Glomerular visceral epithelial cell (primary cell): ENCODE results near the gene LATS1.
"Not testable (repeated sequence)": the region's sequence is repeated elsewhere in the genome, so short reads cannot be mapped to it uniquely, and the experiment has no call there.

Experiments
- DNase-seq: peaks from one replicate; pipeline ENCODE4 v3.0.0-alpha.2; 2016; ENCODE audit errors: extremely low spot score

LATS1 gene

DNA sequence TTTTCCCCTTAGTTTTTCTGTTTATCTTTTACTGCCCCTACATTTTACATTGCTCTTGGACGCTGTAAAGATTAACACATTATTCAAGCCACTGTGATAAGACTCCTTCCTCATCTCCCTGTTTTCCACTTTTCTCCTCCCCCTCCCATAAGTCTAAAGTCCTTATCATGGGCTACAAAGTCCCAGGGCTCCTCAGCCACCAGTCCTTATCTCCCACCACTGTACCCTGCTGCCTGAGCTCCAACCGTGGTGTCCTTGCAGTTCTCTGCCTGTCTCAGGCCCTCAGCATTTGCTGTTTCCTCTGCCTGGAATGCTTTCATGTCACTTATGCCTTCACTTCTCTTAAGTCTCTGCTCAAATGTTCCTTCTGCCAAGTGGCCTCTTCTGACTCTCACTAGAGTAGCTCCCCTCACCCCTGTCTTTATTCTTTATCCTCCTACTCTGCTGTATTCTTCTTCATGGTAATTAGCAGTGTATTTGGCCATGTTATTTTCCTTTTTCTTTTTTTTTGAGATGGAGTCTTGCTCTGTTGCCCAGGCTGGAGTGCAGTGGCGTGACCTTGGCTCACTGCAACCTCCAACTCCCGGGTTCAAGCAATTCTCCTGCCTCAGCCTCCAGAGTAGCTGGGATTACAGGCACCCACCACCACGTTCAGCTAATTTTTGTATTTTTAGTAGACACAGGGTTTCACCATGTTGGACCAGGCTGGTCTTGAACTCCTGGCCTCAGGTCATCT, 10.8 kb upstream of the LATS1 start:
- DNase-seq, result no peak

- no peak for DNase-seq
These were observed 10.0 kb upstream of the LATS1 start for GRCh38 chr6:149727793-149728498.

DNA sequence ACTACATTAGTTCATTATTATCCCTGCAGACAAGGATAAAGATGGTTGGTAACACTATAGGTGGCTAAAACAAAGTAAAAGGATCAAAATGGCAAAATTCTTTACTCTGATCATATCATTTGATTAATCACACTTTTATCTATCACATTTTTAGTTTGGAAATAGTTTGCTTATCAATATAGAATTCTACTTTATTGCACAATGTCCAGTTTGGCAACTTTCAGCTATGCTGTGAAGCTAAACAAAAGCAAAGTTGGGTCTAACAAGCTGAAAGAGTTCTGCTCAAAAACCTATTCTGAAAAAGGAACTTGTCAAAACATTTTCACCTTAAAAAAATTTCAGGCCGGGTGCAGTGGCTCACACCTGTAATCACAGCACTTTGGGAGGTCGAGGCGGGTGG, 7.9 kb upstream of the LATS1 start:
- no peak for DNase-seq

- DNase-seq, result peak; percentile 58
These were observed 6.0 kb upstream of the LATS1 start for GRCh38 chr6:149723771-149724417.

DNA sequence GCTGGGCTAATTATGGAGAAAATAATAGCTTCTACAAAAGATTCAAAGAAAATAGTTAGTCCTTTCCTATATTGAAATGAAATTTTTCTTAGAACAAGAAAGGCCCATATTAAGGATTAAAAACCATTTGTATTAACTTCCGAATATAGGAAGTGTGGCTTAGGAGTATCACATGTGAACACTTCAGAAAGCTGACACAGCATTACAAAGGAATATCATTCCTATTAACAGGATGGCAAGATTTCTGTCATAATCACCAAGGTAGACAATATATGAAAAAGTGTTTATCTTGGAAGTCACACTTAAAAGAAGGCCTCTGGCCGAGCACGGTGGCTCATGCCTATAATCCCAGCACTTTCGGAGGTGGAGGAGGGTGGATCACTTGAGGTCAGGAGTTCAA, 5.4 kb upstream of the LATS1 start:
- no peak for DNase-seq

GRCh38 chr6:149719531-149719930, 1.6 kb upstream of the LATS1 start:
- DNase-seq, result no peak

GRCh38 chr6:149717255-149717587, 680 bp downstream of the LATS1 start:
- no peak for DNase-seq

DNA sequence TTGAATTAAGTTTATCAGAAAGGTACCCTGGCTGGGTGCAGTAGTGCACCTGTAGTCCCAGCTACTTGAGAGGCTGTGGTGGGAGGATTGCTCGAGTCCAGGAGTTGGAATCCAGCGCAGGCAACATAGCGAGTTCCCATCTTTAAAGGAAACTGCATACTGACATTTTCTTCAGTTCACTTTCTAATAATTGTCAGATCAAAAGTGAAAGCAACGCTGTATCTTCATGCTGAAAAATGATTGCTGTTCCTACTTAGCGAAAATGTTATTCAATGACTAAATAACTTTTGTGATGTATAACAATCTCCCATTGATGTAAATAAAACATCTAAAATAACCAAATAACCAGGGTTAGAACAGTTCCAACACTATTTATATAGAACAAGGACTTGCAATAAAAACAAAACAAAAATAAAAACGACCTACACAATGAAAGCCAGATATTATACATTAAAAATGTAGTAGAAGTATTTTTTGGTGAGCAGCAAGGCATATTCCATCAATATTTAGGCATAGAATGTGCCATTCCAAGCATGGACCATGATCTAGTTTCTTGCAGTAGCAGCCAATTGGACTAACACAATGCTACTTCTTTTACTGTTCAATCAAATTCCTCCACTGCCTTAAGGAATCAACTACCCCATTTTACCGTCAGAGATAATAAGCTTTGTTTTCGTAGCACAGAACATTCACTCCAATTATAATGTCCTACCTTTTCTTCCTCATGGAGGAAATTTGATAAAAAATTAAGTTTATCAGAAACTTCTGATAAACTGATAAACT, 1.5 kb downstream of the LATS1 start:
- DNase-seq, result no peak

- no peak for DNase-seq
These were observed 3.5 kb downstream of the LATS1 start for GRCh38 chr6:149714442-149714841.

GRCh38 chr6:149711711-149712110, 6.2 kb downstream of the LATS1 start:
- DNase-seq, result no peak

DNA sequence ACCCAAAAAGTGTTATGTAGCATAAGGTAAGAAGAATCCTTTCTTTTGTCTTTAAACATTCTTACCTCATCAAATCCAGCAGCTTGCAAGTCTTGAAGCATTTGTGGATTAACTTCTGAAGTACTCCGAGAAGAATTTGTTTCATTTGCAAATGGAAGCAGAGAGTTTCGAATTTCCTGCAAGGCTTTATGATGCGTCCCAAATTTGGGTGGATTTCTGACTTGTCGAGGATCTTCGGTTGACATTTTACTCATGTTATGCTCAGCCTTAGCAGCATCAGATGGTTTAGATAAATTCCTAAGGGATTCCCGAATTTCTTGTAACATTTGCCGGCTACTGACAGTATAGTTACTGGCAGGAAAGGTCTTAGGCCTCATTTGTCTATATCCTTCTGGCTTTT, 16.2 kb downstream of the LATS1 start:
- no peak for DNase-seq

DNA sequence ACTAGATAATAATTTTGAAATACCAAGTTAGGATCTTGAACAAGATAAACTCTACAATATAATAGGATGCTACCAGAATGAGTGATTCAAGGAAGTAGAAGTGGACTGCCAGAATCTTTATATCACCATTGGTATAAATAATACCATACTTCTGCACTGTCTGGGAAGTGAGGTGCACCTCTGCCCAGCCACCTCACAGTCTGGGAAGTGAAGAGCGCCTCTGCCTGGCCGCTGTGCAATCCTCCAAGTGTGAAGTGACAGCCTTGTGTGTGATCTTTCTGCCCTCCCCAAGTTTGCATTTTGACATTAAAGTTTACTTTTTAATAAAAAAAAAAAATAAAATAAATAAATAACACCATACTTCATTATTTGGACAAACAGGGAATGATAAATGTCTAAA, 18.8 kb downstream of the LATS1 start:
- no peak for DNase-seq

GRCh38 chr6:149698175-149698574, 19.7 kb downstream of the LATS1 start:
- no peak for DNase-seq

- DNase-seq, result no peak
These were observed 21.0 kb downstream of the LATS1 start for GRCh38 chr6:149696901-149697300.

- no peak for DNase-seq
These were observed 23.0 kb downstream of the LATS1 start for GRCh38 chr6:149694921-149695320.

DNA sequence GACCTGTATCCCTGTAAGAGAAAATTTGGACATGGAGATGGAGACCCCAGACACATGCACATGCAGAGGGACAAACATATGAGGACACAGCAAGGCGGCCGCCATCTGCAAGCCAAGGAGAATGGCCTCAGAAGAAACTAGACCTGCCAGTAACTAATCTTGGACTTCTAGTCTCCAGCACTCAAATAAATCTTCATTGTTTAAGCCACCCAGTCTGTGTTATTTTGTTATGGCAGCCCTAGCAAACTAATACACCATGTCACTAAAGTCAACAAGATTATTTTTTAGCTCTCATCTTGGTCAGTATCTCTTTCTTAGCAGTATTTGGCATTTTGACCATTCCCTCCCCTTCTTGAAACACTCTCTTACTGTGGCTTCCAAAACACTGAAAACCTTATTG, 26.7 kb downstream of the LATS1 start:
- DNase-seq, result no peak

DNA sequence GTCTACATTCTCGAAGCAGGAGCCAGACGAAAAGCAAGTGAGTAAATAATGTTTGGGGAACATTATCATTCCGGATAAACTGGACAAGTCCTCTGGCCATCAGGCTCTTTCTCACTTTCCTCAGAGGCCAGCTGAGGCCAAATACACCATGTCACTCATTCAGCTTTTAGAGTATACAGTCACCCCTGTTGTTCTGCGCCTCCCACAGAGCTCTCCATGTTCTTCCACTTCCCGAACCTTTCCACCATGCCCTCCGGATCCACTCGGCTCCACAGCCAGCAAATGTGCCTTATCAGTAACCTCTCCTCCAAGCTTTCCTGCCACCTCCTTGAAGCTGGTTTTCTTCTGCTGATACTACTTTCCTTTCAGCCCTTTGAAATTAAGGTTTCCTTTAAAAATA, 31.7 kb downstream of the LATS1 start:
- no peak for DNase-seq

GRCh38 chr6:149683256-149683859, 34.5 kb downstream of the LATS1 start:
- DNase-seq, result no peak

- DNase-seq, result not testable (repeated sequence)
These were observed 36.1 kb downstream of the LATS1 start for GRCh38 chr6:149681845-149682244.

DNA sequence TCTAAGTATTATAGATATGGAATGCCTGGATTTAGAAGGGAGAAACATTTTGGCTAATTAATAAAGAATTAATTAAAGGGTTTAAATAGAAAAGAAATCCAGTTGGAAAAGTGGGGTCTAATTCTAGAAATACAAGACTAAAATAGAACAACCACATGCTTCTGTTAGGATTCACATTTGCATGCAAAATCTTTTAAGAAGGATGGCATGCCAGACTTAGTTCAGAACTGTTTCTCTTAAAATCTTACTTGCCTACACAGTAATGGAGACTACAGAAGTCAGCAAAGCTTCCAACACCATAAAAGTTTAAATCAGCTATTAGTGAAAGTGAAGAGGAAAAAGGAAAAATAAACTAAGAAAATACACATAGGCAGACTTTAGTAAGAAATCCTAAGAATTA, 36.7 kb downstream of the LATS1 start:
- DNase-seq, result no peak

DNA sequence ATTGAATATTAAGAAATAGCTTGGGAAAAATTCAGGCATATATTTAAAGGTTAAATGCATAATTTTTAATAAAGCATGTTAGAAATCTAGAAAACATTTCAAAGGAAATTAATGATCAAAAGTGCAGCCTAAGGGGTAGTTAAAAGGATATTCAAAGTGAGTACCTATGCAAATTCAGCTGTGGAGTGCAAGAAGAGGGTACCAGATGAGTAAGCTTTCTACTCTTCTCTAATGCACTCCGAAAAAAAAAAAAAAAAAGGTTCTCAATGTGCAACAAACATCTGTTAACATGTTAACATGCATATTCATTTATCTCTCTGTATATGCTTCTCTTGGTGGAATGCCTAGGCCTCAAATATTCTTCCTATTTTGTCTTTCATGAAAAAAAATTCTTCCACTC, 37.4 kb downstream of the LATS1 start:
- DNase-seq, result no peak

- not testable (repeated sequence) for DNase-seq
These were observed 45.6 kb downstream of the LATS1 start for GRCh38 chr6:149672265-149672664.
